CD4-positive, alpha-beta T cell treated with Interleukin-4 for 4 hours (primary cell): Measurements from ENCODE around the gene VTA1.
"Not testable (repeated sequence)": the region's sequence is repeated elsewhere in the genome, so short reads cannot be mapped to it uniquely, and the experiment has no call there.

Experiments used
- DNase-seq: peaks from one replicate; pipeline ENCODE4 v3.0.0-alpha.2; 2020

The VTA1 gene, protein sequence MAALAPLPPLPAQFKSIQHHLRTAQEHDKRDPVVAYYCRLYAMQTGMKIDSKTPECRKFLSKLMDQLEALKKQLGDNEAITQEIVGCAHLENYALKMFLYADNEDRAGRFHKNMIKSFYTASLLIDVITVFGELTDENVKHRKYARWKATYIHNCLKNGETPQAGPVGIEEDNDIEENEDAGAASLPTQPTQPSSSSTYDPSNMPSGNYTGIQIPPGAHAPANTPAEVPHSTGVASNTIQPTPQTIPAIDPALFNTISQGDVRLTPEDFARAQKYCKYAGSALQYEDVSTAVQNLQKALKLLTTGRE

DNA sequence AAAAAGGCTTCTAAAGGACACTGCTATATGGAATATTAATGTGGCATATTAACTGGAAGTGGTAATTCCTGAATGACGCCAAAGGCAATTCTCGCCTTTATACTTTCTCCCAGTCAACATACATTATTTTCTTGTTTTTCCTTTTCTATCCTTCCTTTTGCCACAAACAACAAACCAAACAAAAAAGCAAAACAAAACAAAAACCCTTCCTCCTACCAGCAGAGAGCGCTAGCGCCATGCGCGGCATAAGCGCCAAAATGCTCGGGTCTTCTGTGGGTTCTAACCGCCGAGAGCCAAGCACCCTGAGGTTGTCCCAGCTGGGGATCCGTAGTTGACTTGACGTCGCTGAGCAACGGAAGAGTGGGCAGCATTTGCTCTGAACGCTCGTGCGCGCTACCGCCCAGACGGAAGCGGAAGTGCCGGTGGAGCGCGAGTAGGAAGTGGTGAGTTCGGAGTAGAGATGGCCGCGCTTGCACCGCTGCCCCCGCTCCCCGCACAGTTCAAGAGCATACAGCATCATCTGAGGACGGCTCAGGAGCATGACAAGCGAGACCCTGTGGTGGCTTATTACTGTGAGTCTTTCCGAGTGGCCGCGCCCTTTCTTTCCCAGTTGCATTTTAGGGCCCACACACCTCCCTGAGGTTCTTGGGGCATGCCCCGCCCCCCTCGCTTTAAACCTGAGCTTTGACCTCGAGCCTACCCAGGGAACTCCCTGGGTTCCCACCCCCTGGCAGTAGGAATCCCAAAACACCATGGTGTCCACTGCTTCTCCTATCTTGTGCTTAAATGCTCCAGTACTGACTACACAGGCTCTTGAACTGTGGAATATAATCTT, at the start of gene VTA1, which contains the start of gene NMBR:
Gene VTA1, plus strand, starts transcription at position 436 of the 835 bp plus-strand sequence. Its CDS starts 25 bp downstream, at position 461.
Gene NMBR, minus strand, starts transcription at position 295 of the 835 bp plus-strand sequence. CDS start 58,464 bp downstream, outside the sequence.
- DNase-seq = peak; percentile 99

DNA sequence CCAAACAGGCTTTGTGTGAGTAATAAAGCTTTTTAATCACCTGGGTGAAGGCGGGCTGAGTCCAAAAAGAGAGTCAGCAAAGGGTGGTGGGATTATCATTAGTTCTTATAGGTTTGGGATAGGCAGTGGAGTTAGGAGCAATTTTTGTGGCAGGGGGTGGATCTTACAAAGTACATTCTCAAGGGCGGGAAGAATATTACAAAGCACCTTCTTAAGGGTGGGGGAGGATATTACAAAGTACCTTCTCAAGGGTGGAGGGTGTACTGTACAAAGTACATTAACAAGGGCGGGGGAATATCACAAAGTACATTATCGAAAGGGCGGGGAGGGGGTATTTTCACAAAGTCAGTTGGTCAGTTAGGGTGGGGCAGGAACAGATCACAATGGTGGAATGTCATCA, 42.2 kb upstream of the VTA1 start:
- not testable (repeated sequence) for DNase-seq

DNA sequence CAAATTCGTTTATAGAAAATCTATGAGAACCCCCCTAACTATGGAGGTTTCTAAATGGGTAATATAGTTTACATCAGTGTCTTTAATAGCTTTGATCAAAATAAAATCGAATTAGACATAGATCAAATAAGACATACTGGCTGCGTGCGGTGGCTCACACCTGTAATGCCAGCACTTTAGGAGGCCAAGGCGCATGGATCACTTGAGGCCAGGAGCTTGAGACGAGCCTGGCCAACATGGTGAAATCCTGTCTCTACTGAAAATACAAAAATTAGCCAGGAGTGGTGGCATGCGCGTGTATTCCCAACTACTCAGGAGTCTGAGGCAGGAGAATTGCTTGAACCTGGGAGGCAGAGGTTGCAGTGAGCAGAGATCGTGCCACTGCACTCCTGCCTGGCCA, 36.2 kb upstream of the VTA1 start:
- not testable (repeated sequence) for DNase-seq

DNA sequence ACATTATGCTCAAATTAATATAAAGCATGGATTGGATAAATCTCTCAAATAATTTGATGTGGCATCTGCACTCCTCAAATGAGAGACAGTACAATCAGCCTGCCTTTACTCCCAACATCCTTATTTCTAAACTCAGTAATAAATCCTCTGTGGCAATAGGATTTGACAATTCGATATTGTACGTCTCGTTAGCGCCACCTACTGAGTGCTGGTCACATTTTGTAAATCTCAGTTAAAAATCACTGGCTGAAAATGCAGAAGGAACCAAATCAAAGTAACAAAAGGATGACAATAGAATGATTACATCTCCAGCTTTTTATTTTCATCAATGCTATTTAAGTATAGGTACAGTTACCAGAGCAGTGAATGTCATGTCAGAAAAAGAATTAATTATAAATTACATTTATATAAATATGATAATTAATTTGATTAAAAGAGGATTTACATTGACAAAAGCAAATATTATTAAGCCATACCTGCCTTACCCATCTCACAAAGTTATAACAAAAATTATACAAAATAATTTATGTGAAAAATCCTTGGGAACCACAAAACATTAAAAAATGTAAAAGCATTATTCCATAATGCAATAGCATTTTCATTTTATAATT, 34.5 kb upstream of the VTA1 start:
- peak; percentile 59 for DNase-seq

DNA sequence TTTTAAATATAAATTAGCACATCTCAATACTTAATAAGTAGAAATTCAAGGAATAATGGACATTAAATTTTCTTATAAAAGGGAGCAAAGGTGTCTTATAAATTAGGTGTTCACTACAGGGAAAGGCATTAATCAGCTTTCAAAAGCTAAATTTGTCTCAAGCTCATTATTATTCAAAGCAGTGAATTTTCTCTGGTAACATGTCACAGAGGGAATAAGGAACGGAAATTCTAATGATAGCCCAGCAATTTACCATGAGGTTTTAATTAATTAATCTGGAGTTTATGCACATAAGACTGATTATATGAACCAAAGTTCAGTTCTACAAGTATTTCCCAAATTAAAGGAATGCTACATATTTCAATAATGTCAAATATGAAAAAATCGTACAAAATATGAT, 29.7 kb upstream of the VTA1 start:
- no peak for DNase-seq

DNA sequence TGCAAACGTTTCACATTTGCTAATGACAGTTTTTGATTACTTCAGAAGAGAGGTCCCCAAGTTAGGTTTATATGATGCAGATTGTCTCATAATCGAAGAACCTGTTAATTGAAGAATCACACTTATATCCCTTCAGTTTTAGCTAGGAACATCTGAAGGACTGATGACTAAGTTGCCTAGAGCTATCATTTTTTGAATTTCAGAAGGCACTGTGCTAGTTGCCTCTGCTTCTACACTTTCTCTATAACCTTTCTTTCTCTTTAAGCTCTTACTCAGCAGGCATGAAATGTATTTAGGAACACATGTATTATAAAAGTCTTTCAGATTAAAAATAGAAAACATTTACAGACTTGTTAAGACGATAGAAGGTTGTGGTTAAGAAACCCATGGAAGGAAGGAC, 28.7 kb upstream of the VTA1 start:
- no peak for DNase-seq

DNA sequence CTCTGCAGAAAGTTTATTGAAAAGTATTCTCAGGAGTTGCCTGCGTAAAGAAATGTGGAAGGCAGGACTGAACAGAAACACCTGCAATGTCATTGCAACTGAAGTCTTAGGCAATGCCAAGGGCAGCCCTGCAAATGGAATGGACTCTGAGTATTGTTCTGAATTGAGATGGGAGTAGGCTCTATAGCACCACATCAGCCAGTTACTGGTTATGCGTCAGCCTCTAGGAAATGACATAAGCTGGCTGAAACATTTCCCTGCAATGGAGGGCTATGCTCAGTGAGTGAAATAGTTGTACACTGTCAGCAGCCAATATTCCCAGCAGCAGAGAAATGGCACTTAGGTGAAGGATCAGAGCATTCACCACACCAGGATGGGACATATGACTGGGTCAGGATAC, 28.1 kb upstream of the VTA1 start:
- DNase-seq = no peak

DNA sequence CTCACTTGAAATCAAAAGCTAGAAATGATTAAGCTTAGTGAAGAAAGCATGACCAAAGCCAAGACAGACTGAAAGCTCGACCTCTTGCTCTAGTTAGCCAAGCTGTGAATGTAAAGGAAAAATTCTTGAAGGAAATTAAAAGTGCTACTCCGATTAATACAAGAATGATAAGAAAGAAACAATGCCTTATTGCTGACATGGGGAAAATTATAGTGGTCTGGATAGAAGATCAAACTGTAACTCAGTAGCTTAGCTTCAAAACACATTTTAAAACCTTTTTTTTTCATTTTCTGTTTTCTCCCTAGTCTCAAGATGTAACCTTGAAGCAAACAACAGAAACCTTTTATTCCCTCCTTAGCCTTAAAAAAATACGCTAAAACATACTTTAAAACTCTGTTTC, 25.7 kb upstream of the VTA1 start:
- no peak for DNase-seq

DNA sequence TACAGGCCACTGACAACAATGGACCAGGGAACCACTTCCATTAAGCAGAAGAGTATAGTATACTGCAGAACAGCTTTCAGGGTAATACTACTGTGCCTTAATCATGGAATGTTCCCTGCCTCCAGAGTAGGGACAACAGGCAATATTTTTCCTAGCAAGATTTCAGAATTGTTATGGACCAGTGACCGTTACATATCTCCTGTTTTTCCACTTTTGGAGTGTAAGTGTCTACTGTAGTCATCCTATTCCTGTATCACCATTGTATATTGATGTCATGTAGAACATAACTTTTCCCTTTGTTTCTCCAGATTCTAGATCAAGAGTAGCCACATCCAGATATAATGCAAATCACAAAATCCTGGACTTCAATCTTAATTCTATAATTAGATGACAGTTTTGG, 16.2 kb upstream of the VTA1 start:
- DNase-seq = no peak

DNA sequence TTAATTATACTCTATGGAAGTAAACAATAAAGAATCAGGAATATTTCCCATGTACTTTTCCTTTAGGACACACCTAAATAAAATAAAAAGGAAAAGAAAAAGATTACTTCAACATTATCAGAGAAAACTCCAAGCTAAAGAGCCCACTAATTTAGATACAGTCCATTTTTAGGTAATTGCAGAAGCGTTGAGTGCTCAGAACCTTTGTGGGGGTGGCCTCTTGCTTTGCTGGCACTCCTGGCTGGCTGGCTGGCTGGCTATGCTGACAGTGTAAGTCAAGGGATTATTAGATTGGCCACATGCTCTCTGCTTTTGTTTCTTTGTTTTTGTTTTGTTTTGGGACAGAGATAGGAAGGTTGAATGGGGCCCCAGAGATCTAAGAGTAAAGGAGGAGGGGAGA, 14.4 kb upstream of the VTA1 start, which contains the start of gene GJE1:
Gene GJE1, plus strand, starts transcription at position 301 of the 400 bp plus-strand sequence. CDS start 234 bp downstream, outside the sequence.
- DNase-seq = no peak

DNA sequence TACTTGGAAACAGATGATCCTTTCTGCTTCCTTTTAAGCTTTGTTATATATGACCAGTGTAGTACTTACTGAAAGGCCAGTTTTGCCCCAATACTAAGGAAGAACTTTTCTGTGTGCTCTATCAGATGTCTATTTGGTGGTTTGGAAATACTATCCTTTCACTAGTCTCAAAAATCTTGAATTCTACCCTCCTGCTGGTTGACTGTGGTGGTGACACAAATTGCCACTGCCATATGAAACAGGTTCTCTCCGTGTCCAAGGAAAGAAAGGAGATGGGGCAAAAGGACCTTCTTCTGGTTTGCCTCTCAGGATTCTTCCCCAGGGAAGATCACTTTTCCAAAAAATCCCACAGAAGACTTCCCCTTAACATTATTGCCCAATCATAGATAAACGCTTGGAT, 8.2 kb upstream of the VTA1 start:
- DNase-seq = no peak

DNA sequence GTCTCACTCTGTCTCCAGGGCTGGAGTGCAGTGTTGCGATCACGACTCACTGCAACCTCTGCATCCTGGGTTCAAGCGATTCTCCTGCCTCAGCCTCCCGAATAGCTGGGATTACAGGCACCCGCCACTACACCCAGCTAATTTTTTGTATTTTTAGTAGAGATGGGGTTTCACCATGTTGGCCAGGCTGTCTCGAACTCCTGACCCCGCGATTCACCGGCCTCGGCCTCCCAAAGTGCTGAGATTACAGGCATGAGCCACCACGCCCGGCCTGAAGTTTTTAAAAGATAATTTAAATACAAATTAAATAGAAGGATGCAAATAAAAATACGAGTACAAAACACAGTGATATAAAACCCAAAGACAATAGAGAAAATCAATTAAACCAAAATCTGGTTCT, 5.5 kb upstream of the VTA1 start:
- not testable (repeated sequence) for DNase-seq

DNA sequence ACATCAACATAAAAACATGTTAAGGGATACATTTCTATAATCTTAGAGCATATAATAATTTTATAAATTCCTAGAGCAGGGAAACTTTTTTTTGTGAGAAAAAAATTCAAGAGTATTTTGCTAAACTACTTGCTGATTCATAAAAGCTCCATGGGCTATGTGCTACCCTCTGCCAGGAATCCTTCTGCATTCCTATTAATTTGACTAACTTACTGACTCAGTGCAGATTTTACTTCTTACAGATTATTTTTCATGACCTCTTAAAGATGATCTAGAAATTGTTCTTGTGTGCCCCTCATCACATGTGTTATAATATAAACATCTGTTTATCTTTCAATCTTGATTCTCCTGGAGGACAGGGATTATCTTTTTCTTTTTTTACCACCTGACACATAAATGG, 5.7 kb downstream of the VTA1 start:
- DNase-seq = no peak

DNA sequence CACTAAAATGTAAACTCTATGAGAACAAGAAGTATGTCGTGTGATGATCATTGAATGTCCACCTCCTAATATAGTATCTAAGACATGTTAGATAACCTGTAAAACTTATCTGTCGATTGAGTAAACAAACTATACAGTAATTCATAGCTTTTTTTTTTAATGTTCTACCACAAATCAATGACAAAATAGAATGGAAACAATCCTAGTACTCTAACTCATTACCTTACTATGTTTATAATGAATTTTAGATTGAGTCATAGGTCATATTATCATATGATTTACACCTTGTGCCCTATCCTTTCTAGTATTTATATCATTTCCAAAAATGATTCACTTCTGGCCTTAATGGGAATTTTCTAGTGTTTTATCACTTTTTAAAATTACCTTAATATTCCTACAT, 6.1 kb downstream of the VTA1 start:
- DNase-seq = no peak

DNA sequence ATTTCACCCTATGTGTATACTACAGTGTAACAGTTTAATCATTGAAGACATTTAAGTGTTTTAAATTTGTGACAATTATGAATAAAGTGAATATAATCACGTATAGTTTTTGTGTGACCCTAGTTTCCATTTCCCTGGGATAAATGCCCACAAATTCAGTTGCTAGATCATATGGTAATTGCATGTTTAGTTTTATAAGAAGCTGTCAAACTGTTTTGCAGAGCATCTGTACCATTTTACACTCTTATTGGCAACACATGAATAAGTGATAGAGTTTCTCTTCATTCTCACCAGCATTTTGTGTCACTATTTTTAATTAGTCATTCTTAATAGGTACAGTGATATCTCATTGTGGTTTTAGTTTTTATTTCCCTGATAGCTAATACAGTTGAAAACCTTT, 7.3 kb downstream of the VTA1 start:
- no peak for DNase-seq

DNA sequence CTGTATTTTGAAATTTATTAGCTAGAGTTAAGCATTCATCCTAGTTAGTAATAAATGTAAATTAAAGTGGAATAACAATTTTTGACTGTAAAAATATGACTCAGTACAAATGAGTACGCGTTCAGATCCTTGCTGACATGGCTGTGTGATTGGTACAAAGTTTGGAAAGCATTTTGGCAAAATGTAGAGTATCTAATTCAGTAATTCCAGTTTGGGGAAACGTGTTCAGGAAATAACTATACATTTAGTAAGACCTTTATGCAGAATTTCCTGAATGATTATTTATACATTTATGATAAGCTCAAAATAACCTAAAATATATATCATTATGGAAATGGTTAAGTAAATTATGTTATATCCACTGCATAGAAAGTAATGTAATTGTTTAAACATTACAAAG, 8.0 kb downstream of the VTA1 start:
- DNase-seq = no peak

DNA sequence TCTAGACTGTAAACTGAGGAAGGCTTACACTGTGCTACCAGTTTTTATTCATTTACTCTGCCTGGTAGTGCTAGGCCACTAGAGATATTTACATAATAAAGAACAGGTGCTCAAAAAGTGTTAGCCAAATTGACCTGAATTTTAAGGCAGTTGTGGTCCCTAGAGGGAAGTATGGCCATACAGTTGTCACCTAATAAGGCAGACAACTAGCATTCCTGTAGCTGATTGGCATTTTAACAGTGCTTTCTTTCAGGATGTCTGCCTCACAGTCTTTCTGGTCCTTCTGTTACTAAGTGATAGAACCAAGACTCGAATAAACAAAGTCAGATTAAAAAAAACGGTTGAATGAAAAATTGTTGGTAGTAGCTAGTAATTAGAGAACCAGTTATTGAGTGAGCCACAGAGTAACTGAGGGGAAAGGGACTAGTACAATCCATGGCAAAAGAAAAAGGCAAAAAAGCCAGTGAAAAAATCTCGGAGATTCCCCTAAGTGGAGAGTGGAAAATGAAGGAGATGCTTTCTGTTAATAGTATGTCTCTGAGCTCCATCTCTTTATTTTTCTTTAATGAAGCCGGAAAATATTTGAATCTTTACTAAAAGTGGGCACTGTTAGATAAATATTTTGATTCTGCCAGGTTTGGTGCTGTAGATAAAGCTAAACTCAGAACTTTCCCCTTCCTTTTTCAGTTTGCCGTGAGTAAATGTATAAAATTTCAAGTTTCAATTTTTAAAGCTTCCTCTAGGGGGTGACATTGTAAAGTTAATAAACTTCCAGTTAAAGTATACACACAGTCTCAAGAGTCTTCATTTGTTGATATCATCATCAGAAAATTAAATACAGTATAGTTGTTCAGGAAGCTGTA, 9.1 kb downstream of the VTA1 start:
- DNase-seq = peak; percentile 37

DNA sequence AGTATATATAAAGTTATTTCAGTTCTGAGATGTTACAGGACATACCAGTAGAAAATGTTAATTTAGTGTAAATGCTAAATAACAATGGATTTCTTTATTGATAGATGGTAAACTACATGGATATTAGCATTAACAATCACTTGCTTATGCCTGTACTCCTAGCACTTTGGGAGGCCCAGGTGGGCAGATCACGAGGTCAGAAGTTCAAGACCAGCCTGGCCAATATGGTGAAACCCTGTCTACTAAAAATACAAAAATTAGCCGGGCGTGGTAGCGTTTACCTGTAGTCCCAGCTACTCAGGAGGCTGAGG, 9.7 kb downstream of the VTA1 start:
- not testable (repeated sequence) for DNase-seq

DNA sequence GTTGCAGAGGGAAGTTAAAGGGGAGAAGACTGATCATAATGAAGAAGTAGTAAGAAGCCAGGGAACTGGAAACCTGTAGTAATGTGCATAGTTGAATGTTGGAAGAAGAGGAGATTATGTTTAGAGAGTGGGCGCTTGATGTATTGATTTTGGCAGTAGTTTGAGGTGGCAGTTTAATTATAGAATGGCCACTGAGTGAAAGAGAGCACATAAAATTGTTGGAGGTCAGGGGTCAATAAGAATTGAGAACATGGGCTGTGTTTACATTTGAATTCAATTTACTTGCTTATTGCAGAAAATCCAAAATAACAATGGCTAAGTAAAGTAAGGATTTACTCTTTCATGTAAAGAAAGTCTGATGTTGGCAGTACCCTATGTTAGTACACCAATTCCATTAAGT, 15.7 kb downstream of the VTA1 start:
- no peak for DNase-seq

DNA sequence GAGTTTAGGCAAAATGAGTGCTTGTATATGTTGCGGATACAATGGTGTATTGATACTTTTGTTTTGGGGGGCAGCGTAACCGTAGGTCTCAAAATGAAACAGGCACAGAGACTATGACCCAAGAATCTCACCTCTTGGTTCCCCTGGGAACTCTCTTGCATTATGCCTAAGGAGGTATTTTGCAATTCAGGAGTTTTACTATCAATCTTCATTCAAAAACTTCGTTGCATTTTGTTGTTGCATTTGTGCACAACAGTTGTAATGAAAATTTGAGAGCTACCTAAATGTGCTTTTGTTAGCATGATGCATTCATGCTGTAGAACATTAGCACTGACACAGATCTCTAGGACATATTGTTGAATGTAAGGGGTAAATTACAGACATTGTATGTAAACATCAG, 18.2 kb downstream of the VTA1 start:
- DNase-seq = no peak

DNA sequence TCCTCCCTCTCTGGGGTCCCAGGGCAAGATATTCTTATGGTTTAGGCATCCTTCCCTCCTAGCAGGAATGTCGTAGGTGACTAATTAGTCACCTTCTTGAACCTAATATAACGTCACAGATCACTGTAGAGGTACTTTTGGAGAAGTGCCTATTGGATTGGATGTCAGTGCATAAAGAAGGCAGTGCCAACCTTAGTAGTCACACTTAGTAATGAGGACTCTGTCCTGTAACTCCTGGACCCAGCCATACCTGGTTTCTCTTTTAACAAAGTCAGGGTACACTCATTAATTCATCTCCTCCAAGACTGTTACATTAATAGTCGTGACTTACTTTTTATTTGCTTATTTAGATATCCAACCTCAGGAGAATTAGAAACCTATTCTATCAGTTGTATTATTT, 20.0 kb downstream of the VTA1 start:
- no peak for DNase-seq

DNA sequence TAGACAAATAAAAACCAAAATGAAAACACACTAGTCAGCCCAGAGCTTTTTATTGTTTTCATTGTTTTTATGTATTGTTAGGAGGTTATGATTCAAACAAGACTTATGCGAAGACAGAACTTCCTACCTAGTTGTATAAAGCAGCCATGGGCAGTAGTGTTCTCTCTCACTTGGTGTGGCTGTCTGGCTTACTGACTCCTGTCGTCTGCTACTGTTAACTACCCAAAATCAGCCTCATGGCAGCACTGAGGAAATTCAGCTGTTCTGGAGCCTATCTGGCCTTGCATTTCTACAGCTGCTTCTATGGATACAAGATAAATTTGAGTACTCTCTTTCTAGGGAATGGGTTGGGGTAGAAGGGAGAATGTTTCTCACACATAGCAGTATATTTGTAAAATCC, 20.4 kb downstream of the VTA1 start:
- DNase-seq = no peak

DNA sequence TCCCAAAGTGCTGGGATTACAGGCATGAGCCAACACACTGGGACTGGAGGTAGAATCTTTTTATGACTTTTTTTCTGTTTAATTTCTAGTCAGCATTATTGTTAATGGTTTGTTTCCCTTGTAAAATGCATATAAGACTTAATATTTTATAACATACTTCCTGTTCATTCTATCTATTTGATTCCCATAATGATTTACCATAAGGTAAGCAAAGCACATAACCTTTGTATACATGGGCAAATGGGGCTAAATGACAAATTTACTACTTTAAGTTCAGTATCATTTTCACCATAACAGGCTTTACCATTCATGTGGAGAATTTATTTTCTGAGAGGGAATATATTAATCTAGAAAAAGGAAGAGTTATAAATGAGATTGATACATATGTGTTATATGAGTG, 24.3 kb downstream of the VTA1 start:
- DNase-seq = no peak
